GM19452 (cell line): ENCODE results near the gene KCNJ5.

Source experiments
- ATAC-seq: cut with Tn5 transposase; IDR thresholded peaks from one replicate; pipeline ENCODE4 v1.9.1; 2021; ENCODE audit not compliant: unreplicated experiment

The KCNJ5 gene

DNA sequence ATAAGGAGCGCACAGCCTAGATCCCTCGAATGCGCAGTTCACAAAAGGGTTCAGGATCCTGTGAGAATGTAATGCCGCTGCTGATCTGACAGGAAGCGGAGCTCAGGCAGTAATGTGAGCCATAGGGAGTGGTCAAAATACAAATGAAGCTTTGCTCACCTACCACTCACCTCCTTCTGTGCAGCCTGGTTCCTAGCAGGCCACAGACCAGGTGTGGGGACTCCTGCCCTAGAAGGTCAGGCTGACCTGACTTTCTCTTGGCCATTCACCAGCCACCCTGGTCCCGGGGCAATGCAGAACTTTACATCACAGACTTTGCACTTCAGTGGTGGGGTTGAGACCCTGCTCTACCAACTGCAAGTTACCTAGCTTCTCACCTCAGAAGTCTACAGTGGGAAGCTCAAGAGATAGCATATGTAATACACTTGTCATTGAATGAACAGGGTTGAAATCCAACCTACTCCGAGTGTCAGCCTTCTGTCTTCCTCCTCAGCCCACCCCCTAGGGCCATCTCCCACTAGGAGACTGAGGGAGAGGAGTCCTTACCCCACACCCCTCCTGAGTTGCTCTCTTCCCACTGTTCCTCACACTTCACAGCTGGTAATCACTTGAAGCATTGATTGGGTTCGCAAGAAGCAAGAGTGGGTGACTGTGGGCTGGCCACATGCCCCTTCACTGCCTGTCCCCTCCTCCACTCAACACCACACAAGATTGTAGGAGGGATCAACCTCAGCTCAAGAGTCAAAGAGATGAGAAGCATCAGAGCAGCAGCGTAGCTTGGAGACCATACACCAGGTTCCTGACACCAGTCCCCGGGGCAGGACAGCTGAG is 22.1 kb upstream of the KCNJ5 start:
- ATAC-seq, result no peak

DNA sequence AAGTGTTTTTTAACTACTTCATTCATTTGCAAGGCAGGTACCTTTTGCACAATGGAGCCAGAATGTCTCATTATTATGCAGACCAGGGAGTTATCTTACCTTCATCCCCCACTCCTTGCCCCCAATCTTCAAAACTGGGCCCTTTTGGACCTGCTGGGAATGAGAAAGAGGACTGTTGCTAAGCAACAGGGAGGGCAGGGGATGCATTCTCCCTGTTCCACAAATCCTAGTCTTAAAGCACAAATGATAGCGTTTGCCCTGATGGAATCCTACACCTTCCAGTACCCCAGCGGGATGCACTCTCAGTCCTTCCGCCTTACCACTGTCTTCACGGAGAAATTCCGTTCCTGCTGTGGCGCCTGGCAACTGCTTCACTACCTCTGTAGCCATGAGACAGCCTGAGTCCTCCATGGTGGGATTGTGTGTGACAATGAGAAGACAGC is 20.0 kb upstream of the KCNJ5 start:
- ATAC-seq, result no peak

DNA sequence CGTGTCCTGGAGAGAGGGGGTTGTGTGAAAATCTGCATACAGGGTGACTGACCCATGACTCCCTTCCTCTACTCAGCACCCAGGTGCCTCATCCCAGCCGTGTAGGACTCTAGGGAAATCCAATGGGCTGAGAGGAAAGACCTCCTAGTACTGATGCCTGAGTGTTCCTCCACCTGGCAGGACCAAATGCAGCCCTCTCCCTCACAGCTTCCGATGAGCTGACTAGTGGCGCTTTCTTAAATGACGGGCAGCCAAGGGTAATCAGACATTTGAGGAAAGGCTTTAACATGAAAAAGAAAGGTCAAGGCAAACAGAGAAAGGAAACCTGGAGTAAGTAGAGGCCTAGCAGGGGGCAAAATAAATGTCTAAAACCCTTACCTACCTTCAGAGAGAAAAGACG is 19.1 kb upstream of the KCNJ5 start:
- no peak for ATAC-seq

DNA sequence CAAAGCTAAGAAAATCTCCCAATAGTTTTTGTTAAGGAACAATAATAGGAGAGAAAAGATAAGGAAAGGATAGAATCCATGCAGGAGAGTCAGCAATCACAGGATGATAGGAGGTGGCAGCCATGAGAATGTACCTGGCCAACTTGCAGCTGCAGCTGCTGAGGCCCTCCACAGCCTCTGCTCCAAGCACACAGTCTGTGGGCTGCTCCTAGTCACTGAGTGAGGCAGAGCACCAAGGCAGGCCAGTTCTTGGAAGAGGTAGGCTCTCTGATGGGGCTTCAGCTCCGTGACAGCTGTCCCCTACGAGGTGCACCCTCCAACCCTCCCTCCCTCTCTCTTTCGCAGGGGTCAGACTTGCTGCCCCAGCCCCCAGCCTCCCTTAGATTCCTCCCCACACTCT is 18.6 kb upstream of the KCNJ5 start:
- ATAC-seq, result no peak

DNA sequence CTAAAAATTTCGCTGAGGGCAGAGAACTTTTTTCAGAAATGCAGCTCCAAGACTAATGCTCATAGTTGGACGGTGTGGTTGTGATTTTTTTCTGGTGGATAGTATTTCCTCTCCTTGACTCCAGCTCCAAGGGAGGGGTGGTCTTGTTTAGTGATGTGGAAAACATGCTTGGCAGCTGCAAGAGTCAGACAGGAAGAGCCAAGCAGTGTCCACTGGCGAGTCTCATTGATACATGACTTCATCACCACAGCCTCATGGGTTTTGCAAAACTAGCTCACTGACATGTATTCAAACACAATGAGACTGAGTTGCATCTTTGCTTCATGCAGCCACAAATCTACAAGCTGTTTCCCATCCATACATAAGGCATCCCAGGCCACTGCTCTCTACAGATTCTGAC is 16.7 kb upstream of the KCNJ5 start:
- ATAC-seq, result no peak

DNA sequence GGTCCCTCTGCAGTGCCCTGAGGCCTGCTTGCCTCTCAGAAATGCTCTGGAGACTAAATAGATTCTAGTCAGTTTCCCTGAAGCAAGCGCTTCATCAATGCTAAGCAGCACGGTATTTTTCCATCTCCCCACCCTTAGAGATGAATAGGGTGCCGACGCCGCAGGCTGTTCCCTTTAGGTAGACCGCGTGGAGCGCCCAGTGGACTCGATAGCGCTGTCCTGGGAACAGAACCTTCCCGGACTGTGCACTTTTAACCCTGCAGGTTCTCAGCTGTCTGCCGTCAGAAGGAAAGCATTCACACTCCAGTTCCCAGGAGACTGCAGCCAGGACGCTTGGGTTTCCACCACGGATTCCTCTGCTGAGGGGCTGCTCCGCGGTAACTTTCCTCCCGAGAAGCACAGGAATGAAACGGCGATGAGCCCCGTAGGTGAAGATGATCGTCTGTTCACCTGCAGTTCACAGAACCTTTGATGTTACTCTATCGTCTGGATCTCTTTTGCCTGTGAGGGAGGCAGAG is 15.0 kb upstream of the KCNJ5 start:
- ATAC-seq, result no peak

DNA sequence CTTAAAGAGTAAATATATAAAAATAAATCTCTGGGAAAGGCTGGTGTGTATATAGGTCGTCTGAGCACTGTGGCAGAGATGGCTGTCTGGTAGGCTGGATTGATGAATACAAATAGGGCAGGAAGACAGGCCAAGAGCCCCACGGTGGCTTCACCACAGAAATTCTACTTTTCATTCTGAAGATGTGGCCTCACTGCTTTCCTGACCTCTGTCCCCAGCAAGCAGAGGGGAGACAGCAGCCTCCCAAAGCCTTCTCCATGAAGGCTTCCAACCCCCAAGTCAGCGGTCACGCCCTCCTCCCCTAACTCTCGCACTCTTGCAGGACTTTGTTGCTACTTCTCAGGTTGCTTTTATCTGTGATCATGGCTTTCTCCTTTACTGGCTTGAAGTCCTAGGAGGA is 13.4 kb upstream of the KCNJ5 start:
- ATAC-seq, result no peak

DNA sequence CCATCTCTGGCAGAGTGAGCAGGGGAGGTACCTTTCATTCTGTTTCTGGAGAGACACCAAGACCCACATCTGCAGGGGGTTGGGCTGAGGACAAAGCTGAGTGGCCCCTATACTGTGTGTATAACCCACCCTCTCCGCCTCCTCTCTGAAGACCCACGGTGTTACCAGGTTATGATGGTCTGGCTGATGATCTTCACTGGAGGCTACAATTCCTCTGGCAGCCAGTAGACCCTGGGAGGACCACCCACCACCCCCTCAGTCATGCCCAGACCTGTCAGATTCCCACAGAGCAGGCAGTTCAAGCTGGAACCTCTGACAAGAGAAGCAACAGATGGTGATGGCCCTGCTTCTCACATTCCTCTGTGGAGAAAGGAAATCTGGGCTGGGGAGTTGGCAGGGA is 12.7 kb upstream of the KCNJ5 start:
- ATAC-seq, result no peak

DNA sequence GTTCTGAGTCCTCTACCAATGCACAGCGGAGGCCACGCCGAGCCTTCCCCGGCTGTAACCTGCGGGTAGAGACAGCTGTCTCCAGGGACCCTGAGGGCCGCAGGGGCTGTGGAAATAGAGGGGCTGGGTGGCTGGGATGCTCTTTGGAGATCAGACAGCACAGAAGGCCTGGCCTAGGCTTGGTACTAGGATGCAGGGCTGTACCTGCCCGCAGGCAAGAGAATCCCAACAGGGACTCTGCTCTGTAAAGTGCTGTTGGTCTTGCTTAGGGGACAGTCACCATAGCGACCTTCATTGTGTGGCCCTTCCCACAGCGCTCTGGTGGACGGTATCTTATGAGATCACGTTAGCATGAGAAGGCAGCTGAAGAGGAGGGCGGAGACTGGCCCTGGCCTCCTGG is 11.3 kb upstream of the KCNJ5 start:
- ATAC-seq, result no peak

DNA sequence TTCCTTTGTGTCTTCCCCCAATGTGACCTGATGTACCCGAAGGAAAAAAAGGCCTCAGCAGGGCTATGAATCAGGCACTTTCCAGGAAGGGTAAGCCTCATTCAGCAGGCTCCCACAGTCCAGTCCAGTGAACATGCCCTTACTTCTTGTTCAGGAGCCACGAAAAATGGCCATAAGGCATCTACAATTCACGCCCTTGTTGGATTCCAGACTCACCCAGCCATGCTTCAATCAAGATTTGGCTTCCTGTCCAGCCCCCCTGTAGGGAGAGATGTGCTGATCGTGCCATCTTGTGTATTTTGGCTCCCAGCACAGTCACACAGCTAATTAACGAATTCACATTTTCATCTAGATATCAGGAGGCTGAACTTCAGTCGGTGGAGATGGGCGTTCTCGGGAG is 9.9 kb upstream of the KCNJ5 start:
- no peak for ATAC-seq

DNA sequence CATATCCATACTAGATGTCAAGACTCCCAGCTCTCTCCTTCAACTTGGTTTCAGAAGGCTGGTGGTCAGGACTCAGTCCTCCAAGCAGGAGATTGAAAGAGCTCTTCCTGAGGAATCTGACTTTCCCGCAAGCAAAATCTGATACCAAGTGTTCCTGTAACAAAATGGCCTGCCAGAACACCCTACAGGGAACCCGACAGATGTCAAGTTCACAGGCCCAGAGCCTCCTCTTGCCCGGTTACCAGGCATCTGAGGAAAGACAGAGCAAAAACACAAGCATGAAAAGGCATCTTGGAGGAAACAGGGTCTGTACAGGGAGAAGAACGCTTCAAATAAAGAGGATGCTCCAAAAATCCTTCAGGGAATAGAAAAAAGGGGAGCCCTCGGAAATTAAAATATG is 8.7 kb upstream of the KCNJ5 start:
- ATAC-seq, result no peak

DNA sequence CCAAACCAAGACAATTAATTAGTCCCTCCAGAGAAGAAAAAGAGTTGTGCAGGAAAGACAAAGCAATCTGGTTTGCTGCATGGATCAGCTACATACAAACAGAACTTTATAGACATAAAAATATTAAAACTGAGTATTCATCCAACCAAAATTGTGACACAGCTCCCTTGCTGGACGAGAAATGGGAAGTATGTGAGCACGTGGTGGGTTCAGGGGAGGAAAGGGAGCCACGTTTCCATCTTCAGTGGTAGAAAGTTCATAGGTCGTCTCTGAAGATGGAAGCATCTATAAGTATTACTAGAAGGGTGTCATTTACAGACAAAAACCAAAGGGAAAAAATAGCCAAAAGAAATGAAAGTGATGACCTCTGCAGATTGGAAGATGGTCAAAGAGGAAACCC is 7.1 kb upstream of the KCNJ5 start:
- no peak for ATAC-seq

DNA sequence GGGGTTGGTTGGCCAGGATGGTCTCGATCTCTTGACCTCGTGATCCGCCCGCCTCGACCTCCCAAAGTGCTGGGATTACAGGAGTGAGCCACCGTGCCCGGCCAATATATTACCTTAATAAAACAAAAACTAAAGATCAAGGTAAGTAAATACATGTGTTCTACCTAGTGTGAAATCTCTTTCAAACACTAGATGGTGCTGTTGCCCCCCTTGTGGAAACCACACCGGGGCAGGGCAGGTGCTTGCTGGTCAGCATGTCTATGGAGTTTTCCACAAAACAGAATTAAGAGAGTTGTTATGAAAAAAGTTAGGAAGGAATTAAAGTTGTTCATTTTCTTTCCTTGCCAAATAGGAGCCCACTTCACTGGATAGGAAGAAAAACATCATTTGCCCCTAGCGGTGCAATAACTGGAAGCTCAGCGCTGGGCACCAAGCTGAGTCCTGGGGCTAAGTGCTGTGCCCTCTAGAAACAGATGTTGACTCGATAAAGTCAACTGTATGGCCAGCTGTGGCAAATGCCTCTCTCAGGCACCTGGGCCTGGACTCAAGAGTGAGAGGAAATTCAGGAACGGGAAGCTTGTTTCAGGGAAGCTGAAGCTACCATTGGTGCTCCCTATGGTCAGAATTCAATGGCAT is 6.3 kb upstream of the KCNJ5 start:
- peak; percentile 92 for ATAC-seq

DNA sequence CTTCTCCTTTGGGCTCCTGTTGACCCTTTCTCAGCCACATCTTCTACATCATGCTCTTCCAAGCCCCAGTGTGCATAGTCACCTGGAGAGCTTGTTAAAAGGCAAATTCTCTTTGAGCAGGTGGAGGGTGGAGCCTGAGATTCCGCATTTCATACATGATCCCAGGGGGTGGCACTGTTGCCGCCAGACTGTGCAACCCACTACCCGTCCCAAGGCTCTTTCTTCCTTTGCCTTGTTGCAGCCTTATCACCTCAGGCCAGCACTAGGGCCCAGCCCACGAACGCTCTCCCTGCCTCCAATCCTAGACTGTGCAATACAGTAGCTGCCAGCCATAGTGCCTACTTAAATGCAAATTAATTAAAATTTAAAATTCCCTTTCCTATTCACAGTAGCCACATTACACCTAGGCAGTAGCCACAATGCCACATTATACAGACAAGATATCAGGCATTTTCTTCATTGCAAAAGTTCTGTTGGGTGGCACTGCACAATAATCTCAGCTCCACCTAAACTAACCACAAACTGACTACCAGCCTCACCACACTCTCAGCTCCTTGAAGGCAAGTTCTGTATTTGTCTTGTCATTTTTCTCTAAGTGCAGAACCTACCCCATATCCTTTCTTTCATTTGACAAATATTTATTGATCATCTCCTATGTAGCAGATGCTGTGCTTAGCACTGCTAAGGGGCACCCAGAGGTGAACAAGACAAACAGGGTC is 4.6 kb upstream of the KCNJ5 start:
- no peak for ATAC-seq

DNA sequence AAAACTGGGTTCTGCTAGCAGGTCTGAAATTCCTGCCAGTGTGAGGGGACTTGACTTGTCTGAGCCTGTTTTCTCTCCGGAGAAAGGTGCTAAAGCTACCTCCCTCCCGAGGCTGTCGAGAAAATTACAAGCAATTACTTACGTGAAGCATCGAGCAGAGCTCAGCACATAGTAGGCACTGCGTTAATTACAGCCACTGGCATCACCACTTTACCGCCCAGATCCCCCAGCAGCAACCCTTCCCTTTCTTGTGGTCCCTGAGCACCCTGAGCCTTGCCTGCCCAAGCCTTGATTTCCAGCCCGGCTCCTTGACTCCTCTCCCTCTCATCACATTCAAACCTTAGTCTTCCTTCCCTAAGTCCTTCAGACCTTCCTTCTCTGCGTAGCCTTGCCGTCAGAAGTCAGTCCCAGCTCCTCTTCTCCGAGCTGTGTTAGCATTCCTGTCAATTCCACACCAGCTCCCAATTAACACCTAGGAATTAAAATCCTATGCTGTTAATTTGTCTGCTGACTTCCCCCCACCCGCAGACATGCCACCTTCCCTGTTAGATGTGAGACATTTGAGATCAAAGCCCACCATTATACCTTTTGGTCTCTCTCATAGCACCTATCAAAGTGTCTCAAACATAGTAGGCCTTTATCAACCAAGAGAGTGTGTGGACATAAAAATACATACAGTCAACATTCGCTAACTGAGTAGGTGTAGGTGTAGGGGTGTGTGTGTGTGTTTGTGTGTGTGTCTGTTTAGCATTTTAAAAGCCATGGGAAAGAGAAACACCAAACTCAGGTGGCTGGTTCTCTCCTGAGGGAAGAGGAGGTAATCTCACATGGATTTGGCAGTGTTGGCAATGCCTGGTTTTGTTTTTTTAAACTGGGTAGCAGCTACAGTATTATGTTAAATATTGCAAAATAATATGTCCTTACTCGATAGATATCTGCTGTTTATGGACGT is 2.8 kb upstream of the KCNJ5 start:
- ATAC-seq, result no peak

DNA sequence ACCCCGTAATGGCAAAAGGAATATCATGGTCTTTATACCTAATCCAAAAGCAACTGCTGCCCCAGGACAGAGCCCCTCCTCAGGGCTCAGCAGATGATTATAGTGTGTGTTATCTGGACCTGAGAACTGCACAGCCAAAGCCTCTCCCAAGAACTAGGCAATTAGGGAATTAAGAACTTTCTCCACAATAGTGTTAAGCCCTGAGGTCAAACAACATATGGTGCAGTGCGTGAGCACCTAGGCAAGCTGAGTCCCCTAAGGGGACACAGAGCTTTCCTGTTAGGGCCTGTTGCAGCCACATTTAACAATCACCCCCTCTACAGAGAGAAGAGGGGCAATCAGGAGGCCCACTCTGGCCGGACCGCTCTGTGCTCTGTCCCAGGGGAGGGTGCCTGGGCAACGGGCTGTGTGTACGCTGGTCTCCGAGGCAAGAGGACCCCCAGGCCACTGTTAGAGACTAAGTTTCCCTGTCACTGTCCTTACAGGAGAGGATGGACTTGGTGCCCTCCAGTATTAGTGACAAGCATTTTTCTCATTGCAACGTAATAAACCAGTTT is 1.4 kb upstream of the KCNJ5 start:
- ATAC-seq, result no peak

DNA sequence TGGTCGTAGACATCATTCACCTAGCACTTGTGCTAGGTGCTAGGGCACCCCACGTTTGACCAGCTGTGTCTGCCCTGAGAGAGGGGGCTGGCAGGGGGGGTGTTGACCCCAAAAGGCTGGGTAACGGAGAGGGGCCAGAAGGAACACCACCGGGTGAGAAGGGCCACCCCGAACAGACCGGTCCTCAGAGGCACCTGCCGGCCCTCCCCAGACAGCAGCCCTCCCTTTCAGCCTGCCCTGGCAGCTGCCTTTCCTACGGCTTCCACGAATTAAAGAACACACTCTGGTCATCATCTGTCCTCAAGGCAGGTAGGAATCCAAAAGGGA is 977 bp upstream of the KCNJ5 start:
- ATAC-seq, result no peak

DNA sequence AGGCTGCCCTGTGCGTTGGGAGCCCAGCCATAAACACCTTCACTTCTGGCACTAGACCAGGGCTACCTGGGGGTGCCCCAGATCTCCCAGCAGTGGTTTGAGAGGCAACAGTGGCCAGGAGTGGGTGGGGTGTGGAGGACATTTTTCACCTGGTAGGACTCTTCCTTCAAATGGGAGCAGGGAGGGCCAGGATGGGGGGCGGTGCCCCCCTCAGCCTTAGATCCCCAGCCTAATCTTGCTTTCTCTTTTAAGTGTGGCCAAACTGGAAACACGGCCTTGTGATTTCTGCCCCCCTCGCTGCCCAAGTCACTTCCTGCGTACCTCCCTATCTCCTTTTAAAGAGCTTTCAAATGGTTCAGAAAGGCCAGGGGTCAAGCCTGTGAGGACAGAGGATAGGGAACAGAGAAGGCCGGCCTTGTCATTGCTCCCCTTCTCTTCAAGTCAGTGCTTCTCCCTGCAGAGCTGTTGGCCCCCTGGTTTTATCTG is 800 bp downstream of the KCNJ5 start:
- no peak for ATAC-seq

DNA sequence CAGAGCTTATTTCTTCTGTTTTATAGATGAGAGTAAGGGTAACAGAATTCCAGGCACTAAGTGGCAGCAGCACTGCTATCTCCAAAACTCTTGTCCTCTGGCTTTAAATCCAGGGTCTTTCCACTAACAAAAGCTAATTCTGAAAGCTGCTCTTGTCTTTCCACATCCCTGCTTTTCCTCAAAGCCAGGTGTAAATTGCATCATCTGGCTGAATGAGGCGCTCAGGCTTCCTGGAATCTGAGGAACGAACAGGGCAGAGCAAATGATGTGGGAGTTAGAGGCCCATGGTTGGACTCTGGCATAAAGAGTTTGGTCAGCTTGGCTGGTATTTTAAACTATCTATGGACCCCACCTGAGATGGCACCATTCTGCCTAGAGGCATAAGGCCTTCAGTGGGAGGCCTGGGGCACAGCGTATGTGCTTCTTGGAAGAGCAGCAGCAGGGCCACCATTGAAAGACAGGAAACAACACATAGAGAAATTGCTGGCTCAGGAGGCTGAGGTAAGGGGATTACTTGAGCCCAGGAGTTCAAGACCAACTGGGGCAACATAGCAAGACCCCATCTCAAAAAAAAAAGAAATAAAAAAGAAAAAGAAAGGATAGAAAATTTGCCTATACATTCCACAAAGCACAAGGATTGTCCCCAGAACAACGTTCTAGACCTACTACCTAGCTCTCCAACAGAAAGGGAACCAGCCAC is 1.9 kb downstream of the KCNJ5 start:
- ATAC-seq, result no peak
